ENCODE results near the gene GLMN. TPM values are rescaled to one million over a fixed set of nuclear protein-coding genes. Genes with fewer than 3 reads are reported as not detected.

The GLMN gene
- total RNA-seq, 6 donors from 2014 or later, result 4.8 to 16.8 (median 6.0) TPM

GRCh38 chr1:92314024-92314423 is 15.2 kb upstream of the GLMN start:
- Histone ChIP-seq H3K4me3 (no peak overlapping the region), H3K9me3 (no peaks in the 10 kb centered on the region), H3K27ac (no peak overlapping the region), H3K36me3 (peaks cover 0 to 14% (median 0%) of the 10 kb centered on the region in 4 donors), H3K4me1 (peaks cover 0 to 6% (median 2%) of the 10 kb centered on the region in 4 donors), H3K27me3 (no peaks in the 10 kb centered on the region)
- WGBS, 2 donors, result 85 to 89% methylated on average over 1 of the region's 1 CpG
- ATAC-seq (ENCODE audit: low FRiP score in 2 of 2) (no peak), DNase-seq (no peak)
- TF ChIP-seq EP300 (IDR thresholded peaks at IDR 0.05) (no peak), POLR2AphosphoS5 (IDR thresholded peaks at IDR 0.05) (no peak), CTCF (IDR thresholded peaks at IDR 0.05) (no peak), POLR2A (IDR thresholded peaks at IDR 0.05) (no peak)

- Histone ChIP-seq H3K9me3 (no peaks in the 10 kb centered on the region), H3K27ac (no peak overlapping the region), H3K4me1 (no peaks in the 10 kb centered on the region), H3K27me3 (no peaks in the 10 kb centered on the region), H3K4me3 (no peak overlapping the region), H3K36me3 (peaks cover 0 to 27% (median 0%) of the 10 kb centered on the region in 4 donors)
- no peak for TF ChIP-seq POLR2A (IDR thresholded peaks at IDR 0.05)
- peak in 5 of 6 experiments; percentile 36 to 47 (median 41) for TF ChIP-seq CTCF (IDR thresholded peaks at IDR 0.05)
- ATAC-seq (ENCODE audit: low FRiP score in 2 of 2) (peak in 1 of 2 donors; percentile 36), DNase-seq (no peak)
Observed at GRCh38 chr1:92310185-92310597, 11.4 kb upstream of the GLMN start.

- Histone ChIP-seq H3K4me3 (no peak overlapping the region), H3K27me3 (no peaks in the 10 kb centered on the region), H3K4me1 (no peaks in the 10 kb centered on the region), H3K9me3 (no peaks in the 10 kb centered on the region), H3K27ac (no peak overlapping the region), H3K36me3 (peaks cover 0 to 42% (median 2%) of the 10 kb centered on the region in 4 donors)
- 89 to 90% methylated on average over 4 of the region's 4 CpGs for WGBS, 2 donors
- ATAC-seq (ENCODE audit: low FRiP score in 2 of 2) (no peak), DNase-seq (no peak)
- TF ChIP-seq CTCF (IDR thresholded peaks at IDR 0.05) (no peak), POLR2AphosphoS5 (IDR thresholded peaks at IDR 0.05) (no peak), EP300 (IDR thresholded peaks at IDR 0.05) (no peak)
Observed at GRCh38 chr1:92307980-92308379, 9.2 kb upstream of the GLMN start.

- Histone ChIP-seq H3K27me3 (no peaks in the 10 kb centered on the region), H3K27ac (no peak overlapping the region), H3K9me3 (no peaks in the 10 kb centered on the region), H3K4me1 (peaks cover 0 to 3% (median 0%) of the 10 kb centered on the region in 4 donors), H3K36me3 (peaks cover 0 to 31% (median 2%) of the 10 kb centered on the region in 4 donors), H3K4me3 (no peak overlapping the region)
- no peak for ATAC-seq (ENCODE audit: low FRiP score in 2 of 2)
- no peak for DNase-seq
- TF ChIP-seq POLR2A (IDR thresholded peaks at IDR 0.05), result no peak
- no peak for TF ChIP-seq EP300 (IDR thresholded peaks at IDR 0.05)
- no peak for TF ChIP-seq CTCF (IDR thresholded peaks at IDR 0.05)
- no peak for TF ChIP-seq POLR2AphosphoS5 (IDR thresholded peaks at IDR 0.05)
Observed at GRCh38 chr1:92306020-92306419, 7.2 kb upstream of the GLMN start.

GRCh38 chr1:92301021-92301420 is 2.2 kb upstream of the GLMN start:
- no peak for TF ChIP-seq POLR2A (IDR thresholded peaks at IDR 0.05)
- no peak for TF ChIP-seq EP300 (IDR thresholded peaks at IDR 0.05)
- no peak for TF ChIP-seq CTCF (IDR thresholded peaks at IDR 0.05)
- TF ChIP-seq POLR2AphosphoS5 (IDR thresholded peaks at IDR 0.05), result no peak
- Histone ChIP-seq H3K27me3 (no peaks in the 10 kb centered on the region), H3K4me3 (no peak overlapping the region), H3K9me3 (no peaks in the 10 kb centered on the region), H3K27ac (no peak overlapping the region), H3K36me3 (peaks cover 0 to 22% (median 2%) of the 10 kb centered on the region in 4 donors), H3K4me1 (peaks cover 11 to 18% (median 15%) of the 10 kb centered on the region in 4 donors)
- ATAC-seq (ENCODE audit: low FRiP score in 2 of 2) (no peak), DNase-seq (no peak)
- WGBS, 2 donors, result 96 to 97% methylated on average over 5 of the region's 5 CpGs
